HEK293 (cell line): ENCODE measurements around the gene DDX23.
A peak's percentile ranks its signal among the peaks of the same experiment; 100 is the strongest.

ENCODE experiments used
- GLIS2 ChIP-seq: fragments of 450-650 bp; formaldehyde crosslinking; IDR thresholded peaks from 2 replicates; pipeline ENCODE4 v1.5.1; 2016; ENCODE audit warnings: missing biosample characterization, missing genetic modification characterization
- KLF16 ChIP-seq: fragments of 450-650 bp; formaldehyde crosslinking; IDR thresholded peaks from 2 replicates; pipeline ENCODE4 v1.5.1; 2017; ENCODE audit warnings: missing biosample characterization, missing genetic modification characterization
- KLF9 ChIP-seq: fragments of 450-650 bp; formaldehyde crosslinking; IDR thresholded peaks from 2 replicates; pipeline ENCODE4 v1.5.1; 2016; ENCODE audit warnings: missing biosample characterization, missing genetic modification characterization, low read depth
- OSR2 ChIP-seq: fragments of 450-650 bp; formaldehyde crosslinking; IDR thresholded peaks from 2 replicates; pipeline ENCODE4 v1.5.1; 2016; ENCODE audit warnings: missing biosample characterization, missing genetic modification characterization
- PRDM1 ChIP-seq: fragments of 450-650 bp; formaldehyde crosslinking; IDR thresholded peaks from 2 replicates; pipeline ENCODE4; 2016; ENCODE audit warnings: missing biosample characterization, missing genetic modification characterization
- ZBTB1 ChIP-seq: fragments of 450-650 bp; formaldehyde crosslinking; IDR thresholded peaks from 2 replicates; pipeline ENCODE4 v1.5.1; 2016; ENCODE audit warnings: missing biosample characterization, missing genetic modification characterization
- ZNF169 ChIP-seq: fragments of 450-650 bp; formaldehyde crosslinking; IDR thresholded peaks from 2 replicates; pipeline ENCODE4 v1.5.1; 2016; ENCODE audit warnings: missing biosample characterization, missing genetic modification characterization
- ZNF184 ChIP-seq: fragments of 450-650 bp; IDR thresholded peaks from 2 replicates; pipeline ENCODE4 v1.5.1; 2018; ENCODE audit warnings: missing biosample characterization, mild to moderate bottlenecking, missing genetic modification characterization
- ZNF239 ChIP-seq: fragments of 450-650 bp; formaldehyde crosslinking; IDR thresholded peaks from 2 replicates; pipeline ENCODE4 v1.5.1; 2016; ENCODE audit warnings: missing biosample characterization, missing genetic modification characterization
- ZNF311 ChIP-seq: fragments of 450-650 bp; formaldehyde crosslinking; IDR thresholded peaks from 2 replicates; pipeline ENCODE4 v1.5.1; 2017; ENCODE audit warnings: missing biosample characterization, missing genetic modification characterization, borderline replicate concordance
- ZNF324 ChIP-seq: fragments of 450-650 bp; formaldehyde crosslinking; IDR thresholded peaks from 2 replicates; pipeline ENCODE4 v1.5.1; 2016; ENCODE audit warnings: missing biosample characterization, missing genetic modification characterization
- ZNF341 ChIP-seq: fragments of 450-650 bp; formaldehyde crosslinking; IDR thresholded peaks from 2 replicates; pipeline ENCODE4; 2016; ENCODE audit warnings: low read depth, missing biosample characterization, missing genetic modification characterization
- ZNF354C ChIP-seq: fragments of 450-650 bp; formaldehyde crosslinking; IDR thresholded peaks from 2 replicates; pipeline ENCODE4 v1.5.1; 2016; ENCODE audit warnings: missing biosample characterization, missing genetic modification characterization, low read depth, borderline replicate concordance
- ZNF391 ChIP-seq: fragments of 450-650 bp; formaldehyde crosslinking; IDR thresholded peaks from 2 replicates; pipeline ENCODE4 v1.5.1; 2016; ENCODE audit warnings: low read depth, missing biosample characterization, missing genetic modification characterization, borderline replicate concordance
- ZNF433 ChIP-seq: fragments of 450-650 bp; formaldehyde crosslinking; IDR thresholded peaks from 2 replicates; pipeline ENCODE4 v1.5.1; 2016; ENCODE audit warnings: missing biosample characterization, missing genetic modification characterization, low read depth
- ZNF529 ChIP-seq: fragments of 450-650 bp; formaldehyde crosslinking; IDR thresholded peaks from 2 replicates; pipeline ENCODE4 v1.5.1; 2017; ENCODE audit warnings: missing genetic modification characterization, missing biosample characterization; ENCODE audit not compliant: insufficient replicate concordance
- ZNF555 ChIP-seq: fragments of 450-650 bp; formaldehyde crosslinking; conservative IDR thresholded peaks from 2 replicates; pipeline ENCODE4 v1.5.1; 2017; ENCODE audit warnings: missing biosample characterization, mild to moderate bottlenecking, missing genetic modification characterization, inconsistent platforms
- ZNF561 ChIP-seq: fragments of 450-650 bp; IDR thresholded peaks from 2 replicates; pipeline ENCODE4 v1.5.1; 2018; ENCODE audit warnings: missing biosample characterization, missing genetic modification characterization, borderline replicate concordance
- ZNF596 ChIP-seq: fragments of 450-650 bp; IDR thresholded peaks from 2 replicates; pipeline ENCODE4 v1.5.0; 2018; ENCODE audit warnings: missing biosample characterization, mild to moderate bottlenecking, missing genetic modification characterization, moderate library complexity
- ZNF621 ChIP-seq: fragments of 450-650 bp; formaldehyde crosslinking; IDR thresholded peaks from 2 replicates; pipeline ENCODE4 v1.5.1; 2017; ENCODE audit warnings: missing biosample characterization, missing genetic modification characterization
- ZNF623 ChIP-seq: fragments of 450-650 bp; formaldehyde crosslinking; IDR thresholded peaks from 2 replicates; pipeline ENCODE4 v1.5.1; 2016; ENCODE audit warnings: missing biosample characterization, missing genetic modification characterization
- ZNF664 ChIP-seq: fragments of 450-650 bp; formaldehyde crosslinking; IDR thresholded peaks from 2 replicates; pipeline ENCODE4 v1.5.1; 2016; ENCODE audit warnings: missing biosample characterization, missing genetic modification characterization
- ZNF777 ChIP-seq: fragments of 450-650 bp; formaldehyde crosslinking; IDR thresholded peaks from 2 replicates; pipeline ENCODE4 v1.5.1; 2017; ENCODE audit warnings: missing biosample characterization, missing genetic modification characterization, borderline replicate concordance
- ZNF791 ChIP-seq: fragments of 450-650 bp; formaldehyde crosslinking; IDR thresholded peaks from 2 replicates; pipeline ENCODE4 v1.5.1; 2016; ENCODE audit warnings: missing biosample characterization, missing genetic modification characterization
- ZNF830 ChIP-seq: fragments of 450-650 bp; IDR thresholded peaks from 2 replicates; pipeline ENCODE4 v1.5.0; 2018; ENCODE audit warnings: missing biosample characterization, missing genetic modification characterization, low read depth, mild to moderate bottlenecking, moderate library complexity
- TF ChIP-seq, protein P1 (sequence below): fragments of 450-650 bp; formaldehyde crosslinking; IDR thresholded peaks from 2 replicates; pipeline ENCODE4; 2016; ENCODE audit warnings: missing biosample characterization, missing genetic modification characterization
- TF ChIP-seq, protein P2 (sequence below): fragments of 450-650 bp; IDR thresholded peaks from 2 replicates; pipeline ENCODE4 v1.5.1; 2018; ENCODE audit warnings: missing biosample characterization, missing genetic modification characterization
- TF ChIP-seq, protein P3 (sequence below): fragments of 450-650 bp; formaldehyde crosslinking; IDR thresholded peaks from 2 replicates; pipeline ENCODE4 v1.5.1; 2016; ENCODE audit warnings: missing biosample characterization, missing genetic modification characterization
- TF ChIP-seq, protein P4 (sequence below): fragments of 450-650 bp; formaldehyde crosslinking; IDR thresholded peaks from 2 replicates; pipeline ENCODE4 v1.5.0; 2017; ENCODE audit warnings: missing biosample characterization, missing genetic modification characterization, borderline replicate concordance

The DDX23 gene

DNA sequence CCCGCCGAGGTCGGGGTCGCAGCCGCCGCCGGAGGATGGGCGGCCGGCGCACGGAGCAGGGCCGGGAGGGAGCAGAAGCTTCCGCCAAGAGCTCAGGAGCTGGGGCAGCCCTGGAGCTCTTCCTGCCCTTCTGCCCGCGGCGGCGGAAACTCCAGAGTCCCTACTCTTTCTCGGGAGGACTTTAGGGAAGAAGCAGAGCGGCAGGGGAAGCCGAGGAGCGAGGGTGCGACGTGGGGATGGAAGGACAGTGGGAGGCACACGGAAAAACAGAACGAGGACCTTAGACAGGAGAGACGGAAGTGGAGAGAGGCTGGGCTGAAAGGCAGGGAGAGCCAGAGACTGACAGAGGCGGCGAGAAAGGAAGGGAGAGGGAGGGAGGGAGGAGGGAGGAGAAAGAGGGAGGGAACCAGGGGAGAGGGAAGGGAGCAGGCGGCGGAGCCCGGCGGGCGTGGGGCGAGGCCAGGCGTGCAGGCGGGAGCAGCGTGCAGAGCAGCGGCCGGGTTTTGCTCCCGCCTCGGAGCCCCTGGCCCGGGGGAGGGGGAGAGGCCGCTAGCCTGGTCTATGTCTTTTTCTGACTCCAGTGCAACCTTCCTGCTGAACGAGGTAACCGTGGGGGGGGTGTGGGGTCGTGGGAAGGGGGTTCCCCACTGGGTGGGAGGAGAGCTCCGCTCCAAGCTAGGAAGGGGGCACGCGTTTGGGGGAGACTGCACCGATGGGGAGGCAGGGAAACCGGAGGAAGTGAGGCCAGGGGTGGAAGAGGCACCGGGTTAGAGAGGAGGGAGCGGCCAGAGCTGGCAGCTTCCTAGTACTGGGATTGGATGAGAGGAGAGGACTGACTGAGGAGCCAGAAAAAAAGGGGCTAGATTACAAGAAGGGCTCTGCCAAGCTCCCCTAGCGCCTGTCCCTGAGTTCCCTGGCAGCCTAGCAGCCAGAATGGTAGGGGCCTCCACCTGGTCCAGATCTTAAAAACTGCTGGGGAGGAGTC, 36.5 kb downstream of the DDX23 start (continued):
- TF ChIP-seq, protein P1, sequence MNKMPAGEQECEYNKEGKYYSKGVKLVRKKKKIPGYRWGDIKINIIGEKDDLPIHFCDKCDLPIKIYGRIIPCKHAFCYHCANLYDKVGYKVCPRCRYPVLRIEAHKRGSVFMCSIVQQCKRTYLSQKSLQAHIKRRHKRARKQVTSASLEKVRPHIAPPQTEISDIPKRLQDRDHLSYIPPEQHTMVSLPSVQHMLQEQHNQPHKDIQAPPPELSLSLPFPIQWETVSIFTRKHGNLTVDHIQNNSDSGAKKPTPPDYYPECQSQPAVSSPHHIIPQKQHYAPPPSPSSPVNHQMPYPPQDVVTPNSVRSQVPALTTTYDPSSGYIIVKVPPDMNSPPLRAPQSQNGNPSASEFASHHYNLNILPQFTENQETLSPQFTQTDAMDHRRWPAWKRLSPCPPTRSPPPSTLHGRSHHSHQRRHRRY (tag by site-specific recombination) = no peak
- TF ChIP-seq ZNF324 (tag by site-specific recombination) = 0 out of 2 replicates have a peak, but pooled peaks have one; percentile 24
- no peak for TF ChIP-seq ZBTB1 (tag by site-specific recombination)
- TF ChIP-seq ZNF777 (tag by site-specific recombination) = peak; percentile 13; the same call in 1 of the 2 replicates
- TF ChIP-seq ZNF791 (tag by site-specific recombination) = no peak
- TF ChIP-seq ZNF596 (tag by site-specific recombination) = 0 out of 2 replicates have a peak, but pooled peaks have one; percentile 23
- TF ChIP-seq ZNF433 = no peak
- TF ChIP-seq, protein P2, sequence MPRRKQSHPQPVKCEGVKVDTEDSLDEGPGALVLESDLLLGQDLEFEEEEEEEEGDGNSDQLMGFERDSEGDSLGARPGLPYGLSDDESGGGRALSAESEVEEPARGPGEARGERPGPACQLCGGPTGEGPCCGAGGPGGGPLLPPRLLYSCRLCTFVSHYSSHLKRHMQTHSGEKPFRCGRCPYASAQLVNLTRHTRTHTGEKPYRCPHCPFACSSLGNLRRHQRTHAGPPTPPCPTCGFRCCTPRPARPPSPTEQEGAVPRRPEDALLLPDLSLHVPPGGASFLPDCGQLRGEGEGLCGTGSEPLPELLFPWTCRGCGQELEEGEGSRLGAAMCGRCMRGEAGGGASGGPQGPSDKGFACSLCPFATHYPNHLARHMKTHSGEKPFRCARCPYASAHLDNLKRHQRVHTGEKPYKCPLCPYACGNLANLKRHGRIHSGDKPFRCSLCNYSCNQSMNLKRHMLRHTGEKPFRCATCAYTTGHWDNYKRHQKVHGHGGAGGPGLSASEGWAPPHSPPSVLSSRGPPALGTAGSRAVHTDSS (tag by site-specific recombination) = no peak
- no peak for TF ChIP-seq ZNF184 (tag by site-specific recombination)
- TF ChIP-seq ZNF169 = no peak
- no peak for TF ChIP-seq ZNF354C
- no peak for TF ChIP-seq ZNF664
- TF ChIP-seq ZNF529 (tag by site-specific recombination) = no peak
- peak; percentile 77 for TF ChIP-seq KLF9
- TF ChIP-seq ZNF830 (tag by site-specific recombination) = no peak
- no peak for TF ChIP-seq ZNF621 (tag by site-specific recombination)
- no peak for TF ChIP-seq ZNF623 (tag by site-specific recombination)
- TF ChIP-seq, protein P3, sequence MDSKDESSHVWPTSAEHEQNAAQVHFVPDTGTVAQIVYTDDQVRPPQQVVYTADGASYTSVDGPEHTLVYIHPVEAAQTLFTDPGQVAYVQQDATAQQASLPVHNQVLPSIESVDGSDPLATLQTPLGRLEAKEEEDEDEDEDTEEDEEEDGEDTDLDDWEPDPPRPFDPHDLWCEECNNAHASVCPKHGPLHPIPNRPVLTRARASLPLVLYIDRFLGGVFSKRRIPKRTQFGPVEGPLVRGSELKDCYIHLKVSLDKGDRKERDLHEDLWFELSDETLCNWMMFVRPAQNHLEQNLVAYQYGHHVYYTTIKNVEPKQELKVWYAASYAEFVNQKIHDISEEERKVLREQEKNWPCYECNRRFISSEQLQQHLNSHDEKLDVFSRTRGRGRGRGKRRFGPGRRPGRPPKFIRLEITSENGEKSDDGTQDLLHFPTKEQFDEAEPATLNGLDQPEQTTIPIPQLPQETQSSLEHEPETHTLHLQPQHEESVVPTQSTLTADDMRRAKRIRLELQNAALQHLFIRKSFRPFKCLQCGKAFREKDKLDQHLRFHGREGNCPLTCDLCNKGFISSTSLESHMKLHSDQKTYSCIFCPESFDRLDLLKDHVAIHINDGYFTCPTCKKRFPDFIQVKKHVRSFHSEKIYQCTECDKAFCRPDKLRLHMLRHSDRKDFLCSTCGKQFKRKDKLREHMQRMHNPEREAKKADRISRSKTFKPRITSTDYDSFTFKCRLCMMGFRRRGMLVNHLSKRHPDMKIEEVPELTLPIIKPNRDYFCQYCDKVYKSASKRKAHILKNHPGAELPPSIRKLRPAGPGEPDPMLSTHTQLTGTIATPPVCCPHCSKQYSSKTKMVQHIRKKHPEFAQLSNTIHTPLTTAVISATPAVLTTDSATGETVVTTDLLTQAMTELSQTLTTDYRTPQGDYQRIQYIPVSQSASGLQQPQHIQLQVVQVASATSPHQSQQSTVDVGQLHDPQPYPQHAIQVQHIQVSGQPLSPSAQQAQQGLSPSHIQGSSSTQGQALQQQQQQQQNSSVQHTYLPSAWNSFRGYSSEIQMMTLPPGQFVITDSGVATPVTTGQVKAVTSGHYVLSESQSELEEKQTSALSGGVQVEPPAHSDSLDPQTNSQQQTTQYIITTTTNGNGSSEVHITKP (tag by site-specific recombination) = peak; percentile 52
- TF ChIP-seq KLF16 = peak; percentile 82
- peak; percentile 96 for TF ChIP-seq ZNF341 (tag by site-specific recombination)
- no peak for TF ChIP-seq ZNF311 (tag by site-specific recombination)
- no peak; the same call in 1 of the 2 replicates for TF ChIP-seq OSR2
- TF ChIP-seq PRDM1 (tag by site-specific recombination) = peak; percentile 96
- TF ChIP-seq ZNF239 = no peak
- TF ChIP-seq ZNF391 (tag by site-specific recombination) = 0 out of 2 replicates have a peak, but pooled peaks have one; percentile 25
- no peak for TF ChIP-seq ZNF555
- TF ChIP-seq, protein P4, sequence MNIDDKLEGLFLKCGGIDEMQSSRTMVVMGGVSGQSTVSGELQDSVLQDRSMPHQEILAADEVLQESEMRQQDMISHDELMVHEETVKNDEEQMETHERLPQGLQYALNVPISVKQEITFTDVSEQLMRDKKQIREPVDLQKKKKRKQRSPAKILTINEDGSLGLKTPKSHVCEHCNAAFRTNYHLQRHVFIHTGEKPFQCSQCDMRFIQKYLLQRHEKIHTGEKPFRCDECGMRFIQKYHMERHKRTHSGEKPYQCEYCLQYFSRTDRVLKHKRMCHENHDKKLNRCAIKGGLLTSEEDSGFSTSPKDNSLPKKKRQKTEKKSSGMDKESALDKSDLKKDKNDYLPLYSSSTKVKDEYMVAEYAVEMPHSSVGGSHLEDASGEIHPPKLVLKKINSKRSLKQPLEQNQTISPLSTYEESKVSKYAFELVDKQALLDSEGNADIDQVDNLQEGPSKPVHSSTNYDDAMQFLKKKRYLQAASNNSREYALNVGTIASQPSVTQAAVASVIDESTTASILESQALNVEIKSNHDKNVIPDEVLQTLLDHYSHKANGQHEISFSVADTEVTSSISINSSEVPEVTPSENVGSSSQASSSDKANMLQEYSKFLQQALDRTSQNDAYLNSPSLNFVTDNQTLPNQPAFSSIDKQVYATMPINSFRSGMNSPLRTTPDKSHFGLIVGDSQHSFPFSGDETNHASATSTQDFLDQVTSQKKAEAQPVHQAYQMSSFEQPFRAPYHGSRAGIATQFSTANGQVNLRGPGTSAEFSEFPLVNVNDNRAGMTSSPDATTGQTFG (tag by site-specific recombination) = no peak
- no peak for TF ChIP-seq ZNF561 (tag by site-specific recombination)
- TF ChIP-seq GLIS2 (tag by site-specific recombination) = peak; percentile 50; the same call in 1 of the 2 replicates
